ENCODE data around the gene CCDC85C. TPM values are rescaled to one million over a fixed set of nuclear protein-coding genes. Genes with fewer than 3 reads are reported as not detected.

Gene CCDC85C
- total and polyA plus RNA-seq, 9 donors: 2.1 to 28.4 (median 13.1) TPM

DNA sequence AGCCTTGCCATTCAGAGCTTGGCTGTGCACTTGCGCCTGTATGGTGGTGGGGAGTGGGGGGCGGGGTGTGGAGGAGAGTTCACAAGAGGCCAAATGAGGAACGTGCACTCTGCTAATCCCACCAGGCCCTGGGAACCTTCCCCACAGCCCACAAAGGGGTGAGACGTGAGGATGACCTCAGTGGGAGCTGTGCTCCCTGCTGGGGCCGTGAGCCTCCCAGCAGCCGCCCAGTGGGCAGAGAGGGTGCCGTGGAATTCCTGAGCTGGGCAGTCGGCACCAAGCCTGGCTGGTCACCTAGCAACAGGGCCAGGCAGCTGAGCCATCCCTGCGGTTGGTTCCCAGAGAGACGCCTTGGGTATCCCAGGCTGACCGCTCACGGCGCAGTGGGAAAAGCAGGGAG lies 69.1 kb downstream of the CCDC85C start:
- DNase-seq: no peak
- Histone ChIP-seq H3K4me1 (ENCODE audit: insufficient read depth) (no peaks in the 10 kb centered on the region), H3K36me3 (no peaks in the 10 kb centered on the region), H3K27ac (no peak overlapping the region), H3K9me3 (no peaks in the 10 kb centered on the region), H3K4me3 (no peak overlapping the region), H3K27me3 (no peaks in the 10 kb centered on the region)
- TF ChIP-seq POLR2A (IDR thresholded peaks at IDR 0.05) (no peak), EP300 (IDR thresholded peaks at IDR 0.05) (no peak)
- TF ChIP-seq, protein P1, sequence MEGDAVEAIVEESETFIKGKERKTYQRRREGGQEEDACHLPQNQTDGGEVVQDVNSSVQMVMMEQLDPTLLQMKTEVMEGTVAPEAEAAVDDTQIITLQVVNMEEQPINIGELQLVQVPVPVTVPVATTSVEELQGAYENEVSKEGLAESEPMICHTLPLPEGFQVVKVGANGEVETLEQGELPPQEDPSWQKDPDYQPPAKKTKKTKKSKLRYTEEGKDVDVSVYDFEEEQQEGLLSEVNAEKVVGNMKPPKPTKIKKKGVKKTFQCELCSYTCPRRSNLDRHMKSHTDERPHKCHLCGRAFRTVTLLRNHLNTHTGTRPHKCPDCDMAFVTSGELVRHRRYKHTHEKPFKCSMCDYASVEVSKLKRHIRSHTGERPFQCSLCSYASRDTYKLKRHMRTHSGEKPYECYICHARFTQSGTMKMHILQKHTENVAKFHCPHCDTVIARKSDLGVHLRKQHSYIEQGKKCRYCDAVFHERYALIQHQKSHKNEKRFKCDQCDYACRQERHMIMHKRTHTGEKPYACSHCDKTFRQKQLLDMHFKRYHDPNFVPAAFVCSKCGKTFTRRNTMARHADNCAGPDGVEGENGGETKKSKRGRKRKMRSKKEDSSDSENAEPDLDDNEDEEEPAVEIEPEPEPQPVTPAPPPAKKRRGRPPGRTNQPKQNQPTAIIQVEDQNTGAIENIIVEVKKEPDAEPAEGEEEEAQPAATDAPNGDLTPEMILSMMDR (IDR thresholded peaks at IDR 0.05): no peak
- intact Hi-C loops (cut with DNase I): no loop called here
- WGBS, 3 donors: 82 to 92% (median 88%) methylated on average over 13 of the region's 13 CpGs

- H3K4me3 ChIP-seq: no peak overlapping the region
- H3K27me3 ChIP-seq: no peaks in the 10 kb centered on the region
- 92 to 96% (median 95%) methylated on average over 6 of the region's 6 CpGs for WGBS, 3 donors
- H3K27ac ChIP-seq: no peak overlapping the region
- DNase-seq: no peak
- intact Hi-C loops (cut with DNase I): no loop called here
- H3K9me3 ChIP-seq: no peaks in the 10 kb centered on the region
- H3K4me1 ChIP-seq (ENCODE audit: insufficient read depth): no peaks in the 10 kb centered on the region
- no peak for TF ChIP-seq POLR2A (IDR thresholded peaks at IDR 0.05)
- TF ChIP-seq, protein P1 (IDR thresholded peaks at IDR 0.05): no peak
- TF ChIP-seq EP300 (IDR thresholded peaks at IDR 0.05): no peak
- no peaks in the 10 kb centered on the region for H3K36me3 ChIP-seq
These were observed 69.7 kb downstream of the CCDC85C start for GRCh38 chr14:99534333-99534732.

DNA sequence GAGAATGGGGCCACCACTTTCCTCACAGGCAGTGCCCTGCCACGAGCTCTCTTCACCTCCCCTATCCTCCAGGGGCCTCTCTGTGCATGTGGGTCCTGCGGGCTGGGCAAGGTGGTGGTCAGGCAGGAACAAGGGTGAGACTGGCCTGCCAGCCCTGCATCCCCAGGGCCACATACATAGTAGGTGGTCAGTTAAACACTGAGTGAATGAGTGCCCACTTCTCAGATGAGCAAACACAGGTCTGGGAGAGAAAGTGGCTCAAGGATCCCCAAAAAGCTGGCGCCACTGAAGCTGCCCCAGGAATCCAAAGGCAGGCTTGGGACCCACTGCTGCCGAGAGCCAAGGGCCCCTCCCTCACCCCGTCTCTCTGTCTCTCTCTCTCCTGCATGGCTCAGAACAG lies 71.7 kb downstream of the CCDC85C start:
- no peaks in the 10 kb centered on the region for H3K4me1 ChIP-seq (ENCODE audit: insufficient read depth)
- 87 to 97% (median 93%) methylated on average over 5 of the region's 5 CpGs for WGBS, 3 donors

GRCh38 chr14:99531251-99532096 lies 72.5 kb downstream of the CCDC85C start:
- no peaks in the 10 kb centered on the region for H3K4me1 ChIP-seq (ENCODE audit: insufficient read depth)
- no peak overlapping the region for H3K4me3 ChIP-seq
- no peak for DNase-seq
- intact Hi-C loops (cut with DNase I): no loop called here
- WGBS, 3 donors: 15 to 17% (median 16%) methylated on average over 14 of the region's 14 CpGs
- peak overlapping the region in 1 of 2 donors; percentile 14 for H3K27ac ChIP-seq
- TF ChIP-seq, protein P1 (IDR thresholded peaks at IDR 0.05): no peak
- TF ChIP-seq EP300 (IDR thresholded peaks at IDR 0.05): no peak
- TF ChIP-seq POLR2A (IDR thresholded peaks at IDR 0.05): no peak
- no peaks in the 10 kb centered on the region for H3K36me3 ChIP-seq
- H3K9me3 ChIP-seq: no peaks in the 10 kb centered on the region
- H3K27me3 ChIP-seq: no peaks in the 10 kb centered on the region

More for the DNA sequence above, 71.7 kb downstream of the CCDC85C start:
- Histone ChIP-seq H3K9me3 (no peaks in the 10 kb centered on the region), H3K27ac (no peak overlapping the region), H3K4me3 (no peak overlapping the region), H3K27me3 (no peaks in the 10 kb centered on the region), H3K36me3 (no peaks in the 10 kb centered on the region)
- TF ChIP-seq, protein P1 (IDR thresholded peaks at IDR 0.05): no peak
- TF ChIP-seq EP300 (IDR thresholded peaks at IDR 0.05) (no peak), POLR2A (IDR thresholded peaks at IDR 0.05) (no peak)
- intact Hi-C loops (cut with DNase I): no loop called here
- DNase-seq: no peak

All from ovary (tissue), 9 donors.